Caco-2 (cell line): ENCODE measurements around the gene FNIP1. TPM values are rescaled to one million over a fixed set of nuclear protein-coding genes. Genes with fewer than 3 reads are reported as not detected.

Source experiments
- BruUV-seq: library from RNA; stranded (reverse); fragments of 400-500 nt; replicated peaks from 2 replicates; lab custom pipeline; 2021; lab: Mats Ljungman, UMichigan
- CTCF ChIA-PET: fragments of 300-600 bp; sonication (Branson Sonifier 250); formaldehyde crosslinking; loops from one replicate; lab custom pipeline; 2022; ENCODE audit warnings: antibody characterized with exemption; lab: Charles Lee
- POLR2A ChIA-PET: fragments of 300-600 bp; sonication (Branson Sonifier 250); formaldehyde crosslinking; loops from one replicate; lab custom pipeline; 2022; ENCODE audit warnings: antibody characterized with exemption; lab: Charles Lee
- DNase-seq, 2 experiments: peaks; one replicate each; pipeline versions ENCODE4 v3.0.0 to v3.0.0-alpha.2; 2020 to 2022
- H3K27me3 ChIP-seq: replicated peaks from 2 replicates; pipeline ENCODE4 v1.6.0; 2011; ENCODE audit warnings: low read length; ENCODE audit not compliant: control insufficient read depth, insufficient read depth
- H3K36me3 ChIP-seq: 2 replicates; pipeline ENCODE4 v1.5.1; 2011; ENCODE audit warnings: low read length; ENCODE audit not compliant: control insufficient read depth, insufficient read depth
- H3K4me1 ChIP-seq: fragments of 250-450 bp; sonication (Bioruptor Pico); 2 replicates; pipeline ENCODE4 v1.5.1; 2020; ENCODE audit warnings: mild to moderate bottlenecking
- H3K4me3 ChIP-seq: 2 replicates; pipeline ENCODE4 v1.5.1; 2011; ENCODE audit warnings: low read depth, mild to moderate bottlenecking, control low read depth, low read length
- H3K9me3 ChIP-seq: fragments of 250-450 bp; sonication (Bioruptor Pico); 2 replicates; pipeline ENCODE4 v1.5.1; 2020; ENCODE audit warnings: mild to moderate bottlenecking, moderate library complexity
- H3K27ac Mint-ChIP-seq: one replicate; pipeline ENCODE4 v1.8.0; 2022; ENCODE audit warnings: mixed read lengths; ENCODE audit not compliant: unreplicated experiment
- H3K27me3 Mint-ChIP-seq: one replicate; pipeline ENCODE4 v1.8.0; 2022; ENCODE audit warnings: mixed read lengths; ENCODE audit not compliant: insufficient read depth, unreplicated experiment
- H3K36me3 Mint-ChIP-seq: one replicate; pipeline ENCODE4 v1.8.0; 2022; ENCODE audit warnings: mild to moderate bottlenecking, mixed read lengths; ENCODE audit not compliant: insufficient read depth, unreplicated experiment
- H3K4me1 Mint-ChIP-seq: one replicate; pipeline ENCODE4 v1.8.0; 2022; ENCODE audit warnings: low read depth, mixed read lengths; ENCODE audit not compliant: unreplicated experiment
- H3K4me3 Mint-ChIP-seq: one replicate; pipeline ENCODE4 v1.8.0; 2022; ENCODE audit warnings: mild to moderate bottlenecking, moderate library complexity, mixed read lengths; ENCODE audit not compliant: unreplicated experiment
- H3K9me3 Mint-ChIP-seq: one replicate; pipeline ENCODE4 v1.8.0; 2022; ENCODE audit warnings: mixed read lengths; ENCODE audit not compliant: unreplicated experiment
- intact Hi-C: fragments of 100-400 bp; cut with micrococcal nuclease; formaldehyde crosslinking; loops from one replicate; pipeline ENCODE4 v1.10.0; 2022; ENCODE audit not compliant: unreplicated experiment
- total RNA-seq: library from RNA; stranded (reverse); gene quantifications from 2 replicates; pipeline ENCODE4 v1.2.3, GENCODE V29; 2022
- TF ChIP-seq, protein P1 (sequence below), 2 experiments: fragments of 200-600 bp in 1 of 2; IDR thresholded peaks; 1 replicate in 1 of 2; 2 replicates in 1 of 2; pipeline versions ENCODE4 v1.5.1 to v1.8.0; 2011 to 2022; ENCODE audit warnings: antibody characterized with exemption in 1 of 2, control low read depth in 1 of 2, inconsistent platforms in 1 of 2, low read depth in 1 of 2, low read length in 1 of 2, mild to moderate bottlenecking in 1 of 2, moderate library complexity in 1 of 2; ENCODE audit not compliant: insufficient read depth in 1 of 2, severe bottlenecking in 1 of 2, unreplicated experiment in 1 of 2

The FNIP1 gene
- total RNA-seq, 1 experiment from 2014 or later = 45.0 TPM

DNA sequence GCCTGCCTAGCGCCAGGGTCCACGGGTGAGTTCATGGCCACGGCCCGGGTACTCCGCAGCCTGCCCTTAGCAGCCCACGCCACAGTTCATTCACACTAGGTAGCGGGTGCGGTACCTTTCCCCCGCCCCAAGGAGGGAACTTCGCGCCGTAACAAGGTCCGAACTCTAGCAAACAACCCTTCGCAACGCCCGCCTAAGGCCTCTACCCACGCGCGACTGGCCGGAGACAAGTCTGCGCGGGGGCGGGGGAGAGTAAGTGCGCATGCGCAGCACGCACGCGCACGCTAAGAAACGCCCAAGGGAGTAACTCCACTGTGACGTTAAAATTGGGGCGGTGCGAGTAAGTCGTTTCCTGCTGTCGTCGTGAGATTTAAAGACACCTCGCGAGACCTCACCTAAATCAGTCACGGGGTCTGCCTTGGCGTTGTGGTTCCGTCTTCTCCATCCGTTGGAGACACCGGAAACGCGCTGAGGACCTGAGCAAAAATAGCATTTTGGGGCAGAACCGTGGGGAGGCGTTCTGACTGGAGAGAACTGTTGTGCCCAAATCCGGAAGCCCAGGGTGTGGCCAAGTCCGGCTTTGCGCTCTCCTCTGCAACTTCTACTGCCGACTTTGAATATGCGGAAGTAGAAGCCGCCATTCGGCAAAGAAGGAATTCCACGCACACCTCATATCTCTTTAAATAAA lies 161.7 kb downstream of the FNIP1 start, which contains the start of gene RAPGEF6:
Gene RAPGEF6 (minus strand): TSS at position 234 of the 688 bp plus-strand sequence. CDS start 199 bp downstream, at position 35.
- H3K9me3 ChIP-seq = no peaks in the 10 kb centered on the region
- Mint-ChIP-seq H3K9me3 (no peaks in the 10 kb centered on the region), H3K36me3 (peaks cover 23% of the 10 kb centered on the region), H3K27ac (peak within 1 kb of the TSS; percentile 95), H3K4me1 (no peaks in the 10 kb centered on the region), H3K27me3 (no peaks in the 10 kb centered on the region), H3K4me3 (peak within 1 kb of the TSS; percentile 95)
- ChIA-PET CTCF (interaction anchor here (1.3 kb wide), 1 partner anchor 46 kb away, joined by 9 read pairs; no protein-coding TSS in a partner anchor), POLR2A (interaction anchor here (0.8 kb wide), 1 partner anchor 24 kb away, joined by 4 read pairs; no protein-coding TSS in a partner anchor)
- H3K27me3 ChIP-seq = no peaks in the 10 kb centered on the region
- peak; percentile 96 to 99 for DNase-seq
- BruUV-seq = no TSS peak
- H3K36me3 ChIP-seq = no peaks in the 10 kb centered on the region
- intact Hi-C loops = loop anchor here (1.0 kb wide), 3 partner anchors 25 to 162 kb away; partner anchors contain the start of gene FNIP1
- TF ChIP-seq, protein P1, sequence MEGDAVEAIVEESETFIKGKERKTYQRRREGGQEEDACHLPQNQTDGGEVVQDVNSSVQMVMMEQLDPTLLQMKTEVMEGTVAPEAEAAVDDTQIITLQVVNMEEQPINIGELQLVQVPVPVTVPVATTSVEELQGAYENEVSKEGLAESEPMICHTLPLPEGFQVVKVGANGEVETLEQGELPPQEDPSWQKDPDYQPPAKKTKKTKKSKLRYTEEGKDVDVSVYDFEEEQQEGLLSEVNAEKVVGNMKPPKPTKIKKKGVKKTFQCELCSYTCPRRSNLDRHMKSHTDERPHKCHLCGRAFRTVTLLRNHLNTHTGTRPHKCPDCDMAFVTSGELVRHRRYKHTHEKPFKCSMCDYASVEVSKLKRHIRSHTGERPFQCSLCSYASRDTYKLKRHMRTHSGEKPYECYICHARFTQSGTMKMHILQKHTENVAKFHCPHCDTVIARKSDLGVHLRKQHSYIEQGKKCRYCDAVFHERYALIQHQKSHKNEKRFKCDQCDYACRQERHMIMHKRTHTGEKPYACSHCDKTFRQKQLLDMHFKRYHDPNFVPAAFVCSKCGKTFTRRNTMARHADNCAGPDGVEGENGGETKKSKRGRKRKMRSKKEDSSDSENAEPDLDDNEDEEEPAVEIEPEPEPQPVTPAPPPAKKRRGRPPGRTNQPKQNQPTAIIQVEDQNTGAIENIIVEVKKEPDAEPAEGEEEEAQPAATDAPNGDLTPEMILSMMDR (IDR thresholded peaks at IDR 0.05; ENCODE audit: insufficient read depth in 1 of 2, low read depth in 1 of 2, low read length in 1 of 2, severe bottlenecking in 1 of 2, unreplicated experiment in 1 of 2) = no peak
- peak within 1 kb of the TSS; percentile 74 for H3K4me3 ChIP-seq
- peaks cover 5% of the 10 kb centered on the region for H3K4me1 ChIP-seq

DNA sequence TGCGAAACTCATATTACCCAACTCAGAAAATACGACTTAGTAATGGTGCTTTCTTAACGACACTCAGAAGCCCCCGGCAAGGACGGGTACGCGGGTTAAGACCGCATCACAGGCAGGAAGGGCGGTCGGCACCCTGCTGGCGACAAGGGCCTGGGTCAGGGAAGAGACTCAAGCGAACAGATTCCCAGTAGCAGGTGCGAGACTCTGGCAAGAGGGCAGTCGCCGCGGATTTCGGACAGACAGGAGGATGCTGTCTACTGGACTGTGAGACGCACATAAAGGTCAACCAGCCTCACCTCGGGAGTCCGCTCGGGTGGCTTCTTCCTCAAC lies 162.2 kb downstream of the FNIP1 start:
- no peaks in the 10 kb centered on the region for H3K27me3 ChIP-seq
- CTCF ChIA-PET = no interaction called here
- Mint-ChIP-seq H3K4me3 (peak overlapping the region; percentile 95), H3K4me1 (no peaks in the 10 kb centered on the region), H3K27ac (peak overlapping the region; percentile 95), H3K27me3 (no peaks in the 10 kb centered on the region), H3K9me3 (no peaks in the 10 kb centered on the region), H3K36me3 (peaks cover 23% of the 10 kb centered on the region)
- TF ChIP-seq, protein P1 (IDR thresholded peaks at IDR 0.05; ENCODE audit: insufficient read depth in 1 of 2, low read depth in 1 of 2, low read length in 1 of 2, severe bottlenecking in 1 of 2, unreplicated experiment in 1 of 2) = no peak
- intact Hi-C loops = no loop called here
- peaks cover 5% of the 10 kb centered on the region for H3K4me1 ChIP-seq
- no peaks in the 10 kb centered on the region for H3K36me3 ChIP-seq
- peak overlapping the region; percentile 42 for H3K4me3 ChIP-seq
- POLR2A ChIA-PET = no interaction called here
- TSS peak; percentile 53 for BruUV-seq
- DNase-seq = peak; percentile 80 to 84
- H3K9me3 ChIP-seq = no peaks in the 10 kb centered on the region

DNA sequence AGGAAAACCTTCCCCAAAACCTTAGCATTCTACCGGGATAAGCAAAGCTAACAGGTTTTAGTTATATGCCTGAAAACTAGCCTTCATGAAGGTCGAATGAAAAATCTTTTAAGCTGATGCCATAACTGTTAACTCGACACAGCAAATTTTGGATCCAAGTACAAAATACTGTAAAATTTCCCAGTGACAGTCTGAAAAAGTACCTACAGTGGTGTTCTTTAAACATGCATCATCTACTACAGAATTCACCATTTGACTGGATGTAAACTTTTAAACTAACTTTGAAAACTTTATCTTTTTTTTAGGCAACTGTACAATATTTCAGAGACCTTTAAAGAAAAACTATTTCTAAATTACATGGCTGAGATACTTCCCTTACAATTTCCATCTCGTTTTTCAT lies 162.6 kb downstream of the FNIP1 start:
- TF ChIP-seq, protein P1 (IDR thresholded peaks at IDR 0.05; ENCODE audit: insufficient read depth in 1 of 2, low read depth in 1 of 2, low read length in 1 of 2, severe bottlenecking in 1 of 2, unreplicated experiment in 1 of 2) = no peak
- ChIA-PET CTCF (no interaction called here), POLR2A (no interaction called here)
- Histone ChIP-seq H3K4me1 (peaks cover 5% of the 10 kb centered on the region), H3K4me3 (peak overlapping the region; percentile 42), H3K36me3 (no peaks in the 10 kb centered on the region), H3K27me3 (no peaks in the 10 kb centered on the region), H3K9me3 (no peaks in the 10 kb centered on the region)
- Mint-ChIP-seq H3K27me3 (no peaks in the 10 kb centered on the region), H3K4me1 (no peaks in the 10 kb centered on the region), H3K4me3 (peak overlapping the region; percentile 95), H3K27ac (peak overlapping the region; percentile 95), H3K9me3 (no peaks in the 10 kb centered on the region), H3K36me3 (peaks cover 24% of the 10 kb centered on the region)
- intact Hi-C loops = no loop called here
- no peak for DNase-seq
- no TSS peak for BruUV-seq
